Dedifferentiated amniotic fluid mesenchymal stem cell (primary cell): ENCODE data around the gene ACTR3C.
"Not testable (repeated sequence)": the region's sequence is repeated elsewhere in the genome, so short reads cannot be mapped to it uniquely, and the experiment has no call there.

ENCODE experiments used
- DNase-seq: peaks from one replicate; pipeline ENCODE4 v3.0.0-alpha.2; 2016; ENCODE audit errors: extremely low spot score

The ACTR3C gene

GRCh38 chr7:150202894-150203293 lies 120.5 kb downstream of the ACTR3C start:
- not testable (repeated sequence) for DNase-seq
